GM10266 (cell line): Measurements from ENCODE around the gene MGAM2.

Experiments used
- DNase-seq: peaks from one replicate; pipeline ENCODE4 v3.0.0; 2012; ENCODE audit errors: extremely low spot score
- CTCF ChIP-seq: IDR thresholded peaks from 2 replicates; pipeline ENCODE4 v1.5.1; 2012; ENCODE audit warnings: mild to moderate bottlenecking, low read depth; ENCODE audit not compliant: control insufficient read depth, insufficient read depth; ENCODE audit errors: missing control alignments

Gene MGAM2

GRCh38 chr7:142152076-142152475, 40.6 kb downstream of the MGAM2 start:
- TF ChIP-seq CTCF = no peak
- peak; percentile 7 for DNase-seq

GRCh38 chr7:142153400-142153799, 41.9 kb downstream of the MGAM2 start:
- peak; percentile 7 for DNase-seq
- TF ChIP-seq CTCF = no peak

- TF ChIP-seq CTCF = no peak
- no peak for DNase-seq
Observed at GRCh38 chr7:142158736-142159496, 47.4 kb downstream of the MGAM2 start.

- DNase-seq = no peak
- TF ChIP-seq CTCF = no peak
Observed at GRCh38 chr7:142161921-142162320, 50.4 kb downstream of the MGAM2 start.

GRCh38 chr7:142168746-142169145, 57.2 kb downstream of the MGAM2 start:
- no peak for DNase-seq
- no peak for TF ChIP-seq CTCF

GRCh38 chr7:142172932-142173331, 61.4 kb downstream of the MGAM2 start:
- no peak for DNase-seq
- no peak for TF ChIP-seq CTCF

GRCh38 chr7:142174441-142174840, 62.9 kb downstream of the MGAM2 start:
- no peak for TF ChIP-seq CTCF
- no peak for DNase-seq
